ENCODE data around the gene ZNF516.
"Not testable (repeated sequence)": the region's sequence is repeated elsewhere in the genome, so short reads cannot be mapped to it uniquely, and the experiment has no call there.

Gene ZNF516

GRCh38 chr18:76475450-76476194, 19.4 kb downstream of the ZNF516 start:
- Histone ChIP-seq H3K4me1 (ENCODE audit: insufficient read depth, low read length) (peaks cover 4% of the 10 kb centered on the region; the same call in 1 of the 2 replicates), H3K4me3 (ENCODE audit: low read length) (no peak overlapping the region), H3K27ac (ENCODE audit: low read length) (no peak overlapping the region), H3K36me3 (ENCODE audit: insufficient read depth, low read depth, low read length) (no peaks in the 10 kb centered on the region), H3K9me3 (ENCODE audit: insufficient read depth, low read depth, low read length) (no peaks in the 10 kb centered on the region), H3K27me3 (ENCODE audit: insufficient read depth, low read length) (no peaks in the 10 kb centered on the region), H3K9ac (ENCODE audit: low read depth, low read length) (no peak overlapping the region)

GRCh38 chr18:76474824-76475223, 20.2 kb downstream of the ZNF516 start:
- H3K27me3 ChIP-seq (ENCODE audit: insufficient read depth, low read length), result no peaks in the 10 kb centered on the region
- H3K27ac ChIP-seq (ENCODE audit: low read length), result no peak overlapping the region
- no peaks in the 10 kb centered on the region for H3K36me3 ChIP-seq (ENCODE audit: insufficient read depth, low read depth, low read length)
- H3K9me3 ChIP-seq (ENCODE audit: insufficient read depth, low read depth, low read length), result no peaks in the 10 kb centered on the region
- no peak overlapping the region for H3K9ac ChIP-seq (ENCODE audit: low read depth, low read length)
- H3K4me3 ChIP-seq (ENCODE audit: low read length), result no peak overlapping the region
- peaks cover 4% of the 10 kb centered on the region; the same call in 1 of the 2 replicates for H3K4me1 ChIP-seq (ENCODE audit: insufficient read depth, low read length)

DNA sequence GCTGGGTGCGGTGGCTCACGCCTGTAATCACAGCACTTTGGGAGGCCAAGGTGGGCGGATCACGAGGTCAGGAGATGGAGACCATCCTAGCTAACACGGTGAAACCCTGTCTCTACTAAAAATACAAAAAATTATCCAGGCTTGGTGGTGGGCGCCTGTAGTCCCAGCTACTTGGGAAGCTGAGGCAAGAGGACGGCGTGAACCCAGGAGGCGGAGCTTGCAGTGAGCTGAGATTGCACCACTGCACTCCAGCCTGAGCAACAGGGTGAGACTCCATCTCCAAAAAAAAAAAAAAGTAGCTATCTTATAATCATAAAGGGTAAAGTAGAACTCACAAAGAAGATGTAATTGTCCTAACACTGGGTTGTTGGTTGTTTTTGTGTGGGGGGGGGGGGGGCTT, 21.5 kb downstream of the ZNF516 start:
- H3K4me3 ChIP-seq (ENCODE audit: low read length); H3K27me3 ChIP-seq (ENCODE audit: insufficient read depth, low read length); H3K36me3 ChIP-seq (ENCODE audit: insufficient read depth, low read depth, low read length); H3K9ac ChIP-seq (ENCODE audit: low read depth, low read length); H3K27ac ChIP-seq (ENCODE audit: low read length); H3K9me3 ChIP-seq (ENCODE audit: insufficient read depth, low read depth, low read length); H3K4me1 ChIP-seq (ENCODE audit: insufficient read depth, low read length): not testable (repeated sequence)

DNA sequence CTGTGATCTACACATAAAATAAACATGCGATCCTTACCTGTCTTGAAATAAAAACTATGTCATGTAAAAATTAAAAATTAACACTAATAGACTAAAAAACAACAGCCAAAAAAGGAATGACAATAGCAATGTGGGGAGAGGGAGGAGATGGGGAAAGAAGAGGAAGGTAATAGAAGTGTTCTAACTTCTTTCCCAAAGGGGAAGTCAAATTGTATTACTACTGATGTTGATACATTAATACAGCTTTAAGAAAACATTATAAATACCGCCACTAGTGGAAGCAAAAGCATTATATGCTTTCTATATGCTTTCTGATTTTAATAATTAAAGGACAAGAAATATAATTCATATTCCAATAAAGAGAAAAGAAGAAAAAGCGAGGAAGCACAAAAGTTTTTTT, 22.2 kb downstream of the ZNF516 start:
- Histone ChIP-seq H3K9me3 (ENCODE audit: insufficient read depth, low read depth, low read length) (no peaks in the 10 kb centered on the region), H3K27ac (ENCODE audit: low read length) (no peak overlapping the region), H3K4me1 (ENCODE audit: insufficient read depth, low read length) (peaks cover 4% of the 10 kb centered on the region; the same call in 1 of the 2 replicates), H3K27me3 (ENCODE audit: insufficient read depth, low read length) (no peaks in the 10 kb centered on the region), H3K36me3 (ENCODE audit: insufficient read depth, low read depth, low read length) (no peaks in the 10 kb centered on the region), H3K4me3 (ENCODE audit: low read length) (no peak overlapping the region), H3K9ac (ENCODE audit: low read depth, low read length) (no peak overlapping the region)

DNA sequence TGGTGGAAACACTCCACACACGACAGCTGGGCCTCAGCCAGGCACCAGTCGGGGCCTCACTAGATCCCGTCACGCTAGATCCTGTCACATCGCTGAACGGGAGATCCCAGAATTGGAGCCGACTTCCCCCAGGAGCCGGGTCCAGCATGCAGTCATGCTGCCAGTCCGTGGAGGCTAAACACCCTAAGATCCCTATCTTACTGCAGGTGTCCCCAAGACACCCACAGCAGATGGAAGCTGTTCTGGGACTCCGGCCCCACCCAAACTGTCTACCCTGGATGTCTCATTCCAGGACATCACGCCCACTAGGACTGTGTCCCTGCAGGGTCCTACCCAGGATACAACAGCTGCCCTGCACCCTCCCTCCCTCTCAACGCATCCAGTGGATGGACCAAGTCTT, 23.4 kb downstream of the ZNF516 start:
- no peaks in the 10 kb centered on the region for H3K4me1 ChIP-seq (ENCODE audit: insufficient read depth, low read length)
- H3K36me3 ChIP-seq (ENCODE audit: insufficient read depth, low read depth, low read length), result no peaks in the 10 kb centered on the region

GRCh38 chr18:76468345-76469304, 26.4 kb downstream of the ZNF516 start:
- Histone ChIP-seq H3K9me3 (ENCODE audit: insufficient read depth, low read depth, low read length) (no peaks in the 10 kb centered on the region), H3K27ac (ENCODE audit: low read length) (no peak overlapping the region), H3K4me3 (ENCODE audit: low read length) (no peak overlapping the region), H3K4me1 (ENCODE audit: insufficient read depth, low read length) (no peaks in the 10 kb centered on the region), H3K36me3 (ENCODE audit: insufficient read depth, low read depth, low read length) (no peaks in the 10 kb centered on the region), H3K9ac (ENCODE audit: low read depth, low read length) (no peak overlapping the region), H3K27me3 (ENCODE audit: insufficient read depth, low read length) (no peaks in the 10 kb centered on the region)

More for the DNA sequence above, 23.4 kb downstream of the ZNF516 start:
- Histone ChIP-seq H3K9ac (ENCODE audit: low read depth, low read length) (no peak overlapping the region), H3K4me3 (ENCODE audit: low read length) (no peak overlapping the region), H3K9me3 (ENCODE audit: insufficient read depth, low read depth, low read length) (no peaks in the 10 kb centered on the region), H3K27me3 (ENCODE audit: insufficient read depth, low read length) (no peaks in the 10 kb centered on the region), H3K27ac (ENCODE audit: low read length) (no peak overlapping the region)

DNA sequence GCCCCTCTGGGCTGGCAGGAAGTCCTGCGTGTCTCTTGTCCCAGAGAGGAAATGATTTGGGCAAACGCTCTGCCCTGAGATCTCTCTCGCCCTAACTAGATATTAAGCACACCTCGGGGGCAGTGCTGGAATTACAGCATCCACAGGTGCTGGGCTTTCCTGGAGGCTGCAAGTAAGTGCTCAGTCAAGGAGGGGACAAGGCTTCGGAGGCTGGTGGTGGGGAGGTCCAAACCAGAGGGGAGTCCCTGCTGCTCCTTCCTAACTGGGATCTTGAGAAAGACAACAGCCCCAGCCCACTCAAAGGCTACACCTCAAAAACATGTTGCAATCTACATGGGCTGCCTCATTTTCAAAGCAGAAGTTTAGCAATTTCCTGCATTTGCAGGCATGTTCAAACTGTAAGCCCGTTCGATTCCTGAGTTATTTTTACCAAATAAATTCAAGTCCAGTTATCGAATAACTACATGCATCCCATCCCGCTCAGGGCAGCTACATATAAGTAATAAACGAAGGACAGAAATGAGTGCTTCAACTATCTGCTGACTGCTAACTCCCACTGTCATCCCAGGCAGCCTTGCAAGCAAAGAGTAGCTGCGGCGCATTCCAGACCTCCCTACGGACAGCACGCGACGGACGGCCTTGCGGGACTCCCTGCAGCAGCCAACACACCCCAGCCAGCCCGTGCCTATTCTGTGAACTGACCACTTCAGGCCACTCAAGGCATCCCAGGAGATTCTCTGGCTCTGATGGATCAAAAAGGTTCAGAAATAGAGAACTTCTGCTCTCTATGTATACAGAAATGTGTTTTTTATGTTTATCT, 27.5 kb downstream of the ZNF516 start:
- Histone ChIP-seq H3K4me3 (ENCODE audit: low read length) (no peak overlapping the region), H3K27ac (ENCODE audit: low read length) (no peak overlapping the region), H3K36me3 (ENCODE audit: insufficient read depth, low read depth, low read length) (no peaks in the 10 kb centered on the region)

DNA sequence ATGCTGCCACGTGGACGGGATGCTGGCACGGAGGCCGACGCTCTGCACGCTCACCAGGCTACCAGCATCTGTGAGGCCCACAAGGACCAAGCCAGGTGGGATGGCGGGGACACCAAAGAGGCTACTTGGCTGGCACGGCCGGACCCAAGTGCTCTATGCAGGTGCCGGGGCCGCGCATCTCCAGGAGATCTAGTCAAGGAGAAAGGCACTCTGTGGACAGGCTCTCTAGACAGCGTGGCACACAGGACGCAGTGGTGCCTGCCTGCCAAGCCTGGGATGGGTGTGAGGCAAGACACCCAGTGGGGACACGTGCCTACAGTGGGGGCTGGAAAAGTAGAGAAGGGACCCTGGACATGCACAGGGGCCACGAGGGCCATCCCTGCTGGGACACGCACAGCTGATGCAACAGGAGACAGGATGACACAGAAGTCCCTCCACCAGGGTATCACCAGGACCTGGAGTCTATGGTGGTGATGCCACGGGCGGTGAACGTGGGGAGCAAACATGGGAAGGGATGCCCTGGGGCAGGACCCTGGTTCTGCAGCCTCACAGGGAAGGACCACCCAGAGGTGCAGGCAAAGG, 28.5 kb downstream of the ZNF516 start:
- H3K9me3 ChIP-seq (ENCODE audit: insufficient read depth, low read depth, low read length), result no peaks in the 10 kb centered on the region
- H3K36me3 ChIP-seq (ENCODE audit: insufficient read depth, low read depth, low read length), result no peaks in the 10 kb centered on the region
- no peaks in the 10 kb centered on the region for H3K27me3 ChIP-seq (ENCODE audit: insufficient read depth, low read length)
- H3K9ac ChIP-seq (ENCODE audit: low read depth, low read length), result no peak overlapping the region
- H3K27ac ChIP-seq (ENCODE audit: low read length), result no peak overlapping the region
- no peaks in the 10 kb centered on the region for H3K4me1 ChIP-seq (ENCODE audit: insufficient read depth, low read length)
- H3K4me3 ChIP-seq (ENCODE audit: low read length), result no peak overlapping the region

More for the DNA sequence above, 27.5 kb downstream of the ZNF516 start:
- Histone ChIP-seq H3K27me3 (ENCODE audit: insufficient read depth, low read length) (no peaks in the 10 kb centered on the region), H3K4me1 (ENCODE audit: insufficient read depth, low read length) (no peaks in the 10 kb centered on the region), H3K9ac (ENCODE audit: low read depth, low read length) (no peak overlapping the region), H3K9me3 (ENCODE audit: insufficient read depth, low read depth, low read length) (no peaks in the 10 kb centered on the region)

DNA sequence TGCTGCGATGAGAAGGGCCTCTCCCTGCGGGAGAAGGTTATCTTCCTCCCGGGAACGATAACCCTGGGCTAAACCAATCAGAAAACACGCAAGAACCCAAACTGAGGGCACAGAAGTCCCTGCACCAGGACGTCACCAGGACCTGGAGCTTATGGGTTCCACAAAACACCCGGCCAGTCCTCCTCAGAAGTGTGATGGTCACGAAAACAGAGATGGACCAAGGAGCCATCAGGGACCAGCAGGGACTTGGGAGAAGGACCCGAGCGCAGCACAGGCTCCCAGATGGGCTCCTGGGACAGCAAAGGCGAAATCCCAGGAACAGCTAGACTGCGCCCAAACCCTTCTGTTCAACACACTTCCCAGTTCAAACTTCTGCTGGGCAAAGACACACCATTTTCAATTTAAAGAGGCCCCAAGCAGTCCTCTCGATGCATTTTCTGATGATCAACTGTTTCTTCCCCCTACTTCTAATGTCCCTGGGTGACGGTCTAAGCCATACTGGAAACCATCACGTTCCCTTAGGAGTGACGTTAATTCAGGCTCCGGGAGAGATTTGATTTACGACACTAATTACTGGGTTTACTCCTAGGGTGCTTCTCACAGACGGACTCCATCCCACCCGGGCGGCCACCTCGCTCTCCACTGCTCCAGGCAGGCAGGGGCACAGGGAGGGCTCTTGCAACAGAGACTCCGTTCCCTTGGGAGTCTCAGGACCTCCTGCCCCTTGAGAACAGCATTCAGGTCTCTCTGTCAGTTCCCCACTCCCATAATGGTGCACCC, 29.2 kb downstream of the ZNF516 start:
- Histone ChIP-seq H3K4me3 (ENCODE audit: low read length) (no peak overlapping the region), H3K4me1 (ENCODE audit: insufficient read depth, low read length) (no peaks in the 10 kb centered on the region), H3K9me3 (ENCODE audit: insufficient read depth, low read depth, low read length) (no peaks in the 10 kb centered on the region), H3K9ac (ENCODE audit: low read depth, low read length) (no peak overlapping the region), H3K27ac (ENCODE audit: low read length) (no peak overlapping the region), H3K36me3 (ENCODE audit: insufficient read depth, low read depth, low read length) (no peaks in the 10 kb centered on the region), H3K27me3 (ENCODE audit: insufficient read depth, low read length) (no peaks in the 10 kb centered on the region)

- H3K9me3 ChIP-seq (ENCODE audit: insufficient read depth, low read depth, low read length), result no peaks in the 10 kb centered on the region
- H3K4me3 ChIP-seq (ENCODE audit: low read length), result no peak overlapping the region
- H3K4me1 ChIP-seq (ENCODE audit: insufficient read depth, low read length), result no peaks in the 10 kb centered on the region
- no peaks in the 10 kb centered on the region for H3K36me3 ChIP-seq (ENCODE audit: insufficient read depth, low read depth, low read length)
- no peak overlapping the region for H3K27ac ChIP-seq (ENCODE audit: low read length)
- H3K27me3 ChIP-seq (ENCODE audit: insufficient read depth, low read length), result no peaks in the 10 kb centered on the region
- H3K9ac ChIP-seq (ENCODE audit: low read depth, low read length), result no peak overlapping the region
These were observed 30.5 kb downstream of the ZNF516 start for GRCh38 chr18:76464281-76465259.
